ENCODE measurements around the gene KLRF1. TPM values are rescaled to one million over a fixed set of nuclear protein-coding genes. Genes with fewer than 3 reads are reported as not detected.

The KLRF1 gene
- polyA plus RNA-seq, 1 donor: 1.5 TPM

GRCh38 chr12:9809338-9809737 is 17.9 kb upstream of the KLRF1 start:
- no peak overlapping the region for H3K27ac ChIP-seq (ENCODE audit: low read length)
- DNase-seq: no peak
- WGBS (ENCODE audit: insufficient coverage, low lambda C conversion rate): 67% methylated on average over 3 of the region's 4 CpGs

GRCh38 chr12:9809866-9810265 is 17.4 kb upstream of the KLRF1 start:
- Histone ChIP-seq H3K4me3 (ENCODE audit: low read length) (no peak overlapping the region), H3K9me3 (ENCODE audit: control insufficient read depth, low read depth, low read length) (no peaks in the 10 kb centered on the region), H3K27ac (ENCODE audit: low read length) (no peak overlapping the region)

More at GRCh38 chr12:9809338-9809737, 17.9 kb upstream of the KLRF1 start:
- no peaks in the 10 kb centered on the region for H3K9me3 ChIP-seq (ENCODE audit: control insufficient read depth, low read depth, low read length)
- peaks cover 3% of the 10 kb centered on the region for H3K27me3 ChIP-seq (ENCODE audit: control insufficient read depth, insufficient read depth, low read length)
- no peaks in the 10 kb centered on the region for H3K36me3 ChIP-seq (ENCODE audit: control insufficient read depth, insufficient read depth, low read length)
- no peaks in the 10 kb centered on the region for H3K4me1 ChIP-seq (ENCODE audit: control insufficient read depth, insufficient read depth, low read length)
- H3K4me3 ChIP-seq (ENCODE audit: low read length): no peak overlapping the region

GRCh38 chr12:9810671-9811070 is 16.6 kb upstream of the KLRF1 start:
- WGBS (ENCODE audit: insufficient coverage, low lambda C conversion rate): no CpG with 5 or more reads among the region's 2 CpGs
- Histone ChIP-seq H3K4me1 (ENCODE audit: control insufficient read depth, insufficient read depth, low read length) (no peaks in the 10 kb centered on the region), H3K36me3 (ENCODE audit: control insufficient read depth, insufficient read depth, low read length) (no peaks in the 10 kb centered on the region), H3K9me3 (ENCODE audit: control insufficient read depth, low read depth, low read length) (no peaks in the 10 kb centered on the region), H3K4me3 (ENCODE audit: low read length) (no peak overlapping the region), H3K27me3 (ENCODE audit: control insufficient read depth, insufficient read depth, low read length) (peaks cover 3% of the 10 kb centered on the region), H3K27ac (ENCODE audit: low read length) (no peak overlapping the region)
- no peak for DNase-seq

More at GRCh38 chr12:9809866-9810265, 17.4 kb upstream of the KLRF1 start:
- no peak for DNase-seq
- Histone ChIP-seq H3K27me3 (ENCODE audit: control insufficient read depth, insufficient read depth, low read length) (peaks cover 3% of the 10 kb centered on the region), H3K36me3 (ENCODE audit: control insufficient read depth, insufficient read depth, low read length) (no peaks in the 10 kb centered on the region), H3K4me1 (ENCODE audit: control insufficient read depth, insufficient read depth, low read length) (no peaks in the 10 kb centered on the region)

- no peak overlapping the region for H3K4me3 ChIP-seq (ENCODE audit: low read length)
- no peak for DNase-seq
- no peak overlapping the region for H3K27ac ChIP-seq (ENCODE audit: low read length)
- peaks cover 3% of the 10 kb centered on the region for H3K27me3 ChIP-seq (ENCODE audit: control insufficient read depth, insufficient read depth, low read length)
- no peaks in the 10 kb centered on the region for H3K9me3 ChIP-seq (ENCODE audit: control insufficient read depth, low read depth, low read length)
- 100% methylated on average over 3 of the region's 5 CpGs for WGBS (ENCODE audit: insufficient coverage, low lambda C conversion rate)
- H3K36me3 ChIP-seq (ENCODE audit: control insufficient read depth, insufficient read depth, low read length): no peaks in the 10 kb centered on the region
- H3K4me1 ChIP-seq (ENCODE audit: control insufficient read depth, insufficient read depth, low read length): no peaks in the 10 kb centered on the region
These were observed 15.7 kb upstream of the KLRF1 start for GRCh38 chr12:9811621-9812020.

- Histone ChIP-seq H3K27ac (ENCODE audit: low read length) (no peak overlapping the region), H3K4me1 (ENCODE audit: control insufficient read depth, insufficient read depth, low read length) (no peaks in the 10 kb centered on the region), H3K36me3 (ENCODE audit: control insufficient read depth, insufficient read depth, low read length) (no peaks in the 10 kb centered on the region), H3K27me3 (ENCODE audit: control insufficient read depth, insufficient read depth, low read length) (peaks cover 3% of the 10 kb centered on the region), H3K9me3 (ENCODE audit: control insufficient read depth, low read depth, low read length) (no peaks in the 10 kb centered on the region), H3K4me3 (ENCODE audit: low read length) (no peak overlapping the region)
- DNase-seq: peak in 1 of 2 donors; percentile 5
- no CpG with 5 or more reads among the region's 32 CpGs for WGBS (ENCODE audit: insufficient coverage, low lambda C conversion rate)
These were observed 13.2 kb upstream of the KLRF1 start for GRCh38 chr12:9813821-9814798.

- H3K36me3 ChIP-seq (ENCODE audit: control insufficient read depth, insufficient read depth, low read length): no peaks in the 10 kb centered on the region
- no peaks in the 10 kb centered on the region for H3K4me1 ChIP-seq (ENCODE audit: control insufficient read depth, insufficient read depth, low read length)
- H3K27me3 ChIP-seq (ENCODE audit: control insufficient read depth, insufficient read depth, low read length): no peaks in the 10 kb centered on the region
- H3K9me3 ChIP-seq (ENCODE audit: control insufficient read depth, low read depth, low read length): no peaks in the 10 kb centered on the region
- H3K4me3 ChIP-seq (ENCODE audit: low read length): no peak overlapping the region
- no CpG with 5 or more reads among the region's 9 CpGs for WGBS (ENCODE audit: insufficient coverage, low lambda C conversion rate)
- H3K27ac ChIP-seq (ENCODE audit: low read length): no peak overlapping the region
- no peak for DNase-seq
These were observed 6.9 kb upstream of the KLRF1 start for GRCh38 chr12:9820281-9820930.

GRCh38 chr12:9829483-9829882 is 2.2 kb downstream of the KLRF1 start:
- Histone ChIP-seq H3K4me1 (ENCODE audit: control insufficient read depth, insufficient read depth, low read length) (no peaks in the 10 kb centered on the region), H3K36me3 (ENCODE audit: control insufficient read depth, insufficient read depth, low read length) (no peaks in the 10 kb centered on the region), H3K27ac (ENCODE audit: low read length) (no peak overlapping the region), H3K4me3 (ENCODE audit: low read length) (no peak overlapping the region), H3K27me3 (ENCODE audit: control insufficient read depth, insufficient read depth, low read length) (no peaks in the 10 kb centered on the region), H3K9me3 (ENCODE audit: control insufficient read depth, low read depth, low read length) (no peaks in the 10 kb centered on the region)
- WGBS (ENCODE audit: insufficient coverage, low lambda C conversion rate): no CpG with 5 or more reads among the region's 3 CpGs
- no peak for DNase-seq

GRCh38 chr12:9829982-9830381 is 2.7 kb downstream of the KLRF1 start:
- no peaks in the 10 kb centered on the region for H3K4me1 ChIP-seq (ENCODE audit: control insufficient read depth, insufficient read depth, low read length)
- no peak for DNase-seq
- H3K36me3 ChIP-seq (ENCODE audit: control insufficient read depth, insufficient read depth, low read length): no peaks in the 10 kb centered on the region
- no peak overlapping the region for H3K27ac ChIP-seq (ENCODE audit: low read length)
- no peak overlapping the region for H3K4me3 ChIP-seq (ENCODE audit: low read length)
- 65% methylated on average over 5 of the region's 5 CpGs for WGBS (ENCODE audit: insufficient coverage, low lambda C conversion rate)
- no peaks in the 10 kb centered on the region for H3K27me3 ChIP-seq (ENCODE audit: control insufficient read depth, insufficient read depth, low read length)
- no peaks in the 10 kb centered on the region for H3K9me3 ChIP-seq (ENCODE audit: control insufficient read depth, low read depth, low read length)

GRCh38 chr12:9831720-9832119 is 4.4 kb downstream of the KLRF1 start:
- no peak overlapping the region for H3K4me3 ChIP-seq (ENCODE audit: low read length)
- no peak overlapping the region for H3K27ac ChIP-seq (ENCODE audit: low read length)
- no peaks in the 10 kb centered on the region for H3K4me1 ChIP-seq (ENCODE audit: control insufficient read depth, insufficient read depth, low read length)
- H3K27me3 ChIP-seq (ENCODE audit: control insufficient read depth, insufficient read depth, low read length): no peaks in the 10 kb centered on the region
- no peaks in the 10 kb centered on the region for H3K36me3 ChIP-seq (ENCODE audit: control insufficient read depth, insufficient read depth, low read length)
- WGBS (ENCODE audit: insufficient coverage, low lambda C conversion rate): 50% methylated on average over 2 of the region's 3 CpGs
- no peaks in the 10 kb centered on the region for H3K9me3 ChIP-seq (ENCODE audit: control insufficient read depth, low read depth, low read length)
- no peak for DNase-seq

- H3K27ac ChIP-seq (ENCODE audit: low read length): no peak overlapping the region
- no peaks in the 10 kb centered on the region for H3K27me3 ChIP-seq (ENCODE audit: control insufficient read depth, insufficient read depth, low read length)
- no peak for DNase-seq
- no peaks in the 10 kb centered on the region for H3K36me3 ChIP-seq (ENCODE audit: control insufficient read depth, insufficient read depth, low read length)
- H3K4me1 ChIP-seq (ENCODE audit: control insufficient read depth, insufficient read depth, low read length): no peaks in the 10 kb centered on the region
- no peaks in the 10 kb centered on the region for H3K9me3 ChIP-seq (ENCODE audit: control insufficient read depth, low read depth, low read length)
- no peak overlapping the region for H3K4me3 ChIP-seq (ENCODE audit: low read length)
- WGBS (ENCODE audit: insufficient coverage, low lambda C conversion rate): 80% methylated on average over 1 of the region's 3 CpGs
These were observed 16.1 kb downstream of the KLRF1 start for GRCh38 chr12:9843407-9843806.
